ENCODE results near the gene SOCS2. TPM values are rescaled to one million over a fixed set of nuclear protein-coding genes. Genes with fewer than 3 reads are reported as not detected.

Gene SOCS2
- total RNA-seq, 2 experiments from 2014 or later: not detected

- H3K79me2 ChIP-seq (ENCODE audit: insufficient read depth, low read depth, low read length): no peaks in the 10 kb centered on the region
- H3K27ac ChIP-seq (ENCODE audit: low read depth, low read length, poor library complexity, severe bottlenecking): no peak overlapping the region
- peaks cover 11% of the 10 kb centered on the region for H3K4me1 ChIP-seq (ENCODE audit: insufficient read depth, low read length, poor library complexity, severe bottlenecking)
- CTCF ChIA-PET (ENCODE audit: unreplicated experiment): no interaction called here
- H4K20me1 ChIP-seq (ENCODE audit: insufficient read depth, low read length): no peaks in the 10 kb centered on the region
- H2AFZ ChIP-seq (ENCODE audit: low read length): no peak overlapping the region
- POLR2A ChIA-PET: interaction anchor here (0.7 kb wide), 1 partner anchor 1668 kb away, joined by 3 read pairs; no protein-coding TSS in a partner anchor
- TF ChIP-seq CTCF (conservative IDR thresholded peaks at IDR 0.05; ENCODE audit: low read length) (no peak), EZH2phosphoT487 (IDR thresholded peaks at IDR 0.05; ENCODE audit: borderline replicate concordance, low read depth, low read length) (no peak)
- no peaks in the 10 kb centered on the region for H3K9me3 ChIP-seq (ENCODE audit: low read length)
- no peaks in the 10 kb centered on the region for H3K36me3 ChIP-seq (ENCODE audit: insufficient read depth, low read length)
- intact Hi-C loops (cut with micrococcal nuclease; ENCODE audit: unreplicated experiment): no loop called here
- no TSS peak for BruUV-seq (replicated peaks)
- no peak for DNase-seq (ENCODE audit: low spot score)
- H3K4me3 ChIP-seq (ENCODE audit: low read depth, low read length, poor library complexity, severe bottlenecking): no peak overlapping the region
- no peaks in the 10 kb centered on the region for H3K9me2 ChIP-seq (ENCODE audit: insufficient read depth, low read length)
- no peak overlapping the region for H3K4me2 ChIP-seq (ENCODE audit: low read length)
These were observed 30.8 kb upstream of the SOCS2 start for GRCh38 chr12:93541578-93542225.

- Histone ChIP-seq H3K27ac (ENCODE audit: low read depth, low read length, poor library complexity, severe bottlenecking) (no peak overlapping the region), H4K20me1 (ENCODE audit: insufficient read depth, low read length) (no peaks in the 10 kb centered on the region), H3K9me3 (ENCODE audit: low read length) (no peaks in the 10 kb centered on the region), H3K79me2 (ENCODE audit: insufficient read depth, low read depth, low read length) (no peaks in the 10 kb centered on the region), H2AFZ (ENCODE audit: low read length) (no peak overlapping the region), H3K4me3 (ENCODE audit: low read depth, low read length, poor library complexity, severe bottlenecking) (no peak overlapping the region), H3K4me2 (ENCODE audit: low read length) (no peak overlapping the region), H3K36me3 (ENCODE audit: insufficient read depth, low read length) (no peaks in the 10 kb centered on the region), H3K9me2 (ENCODE audit: insufficient read depth, low read length) (no peaks in the 10 kb centered on the region), H3K4me1 (ENCODE audit: insufficient read depth, low read length, poor library complexity, severe bottlenecking) (no peaks in the 10 kb centered on the region)
- intact Hi-C loops (cut with micrococcal nuclease; ENCODE audit: unreplicated experiment): no loop called here
- DNase-seq (ENCODE audit: low spot score): no peak
- BruUV-seq (replicated peaks): no TSS peak
- ChIA-PET POLR2A (no interaction called here), CTCF (ENCODE audit: unreplicated experiment) (no interaction called here)
- TF ChIP-seq CTCF (conservative IDR thresholded peaks at IDR 0.05; ENCODE audit: low read length) (no peak), EZH2phosphoT487 (IDR thresholded peaks at IDR 0.05; ENCODE audit: borderline replicate concordance, low read depth, low read length) (no peak)
These were observed 24.7 kb upstream of the SOCS2 start for GRCh38 chr12:93547778-93548177.

DNA sequence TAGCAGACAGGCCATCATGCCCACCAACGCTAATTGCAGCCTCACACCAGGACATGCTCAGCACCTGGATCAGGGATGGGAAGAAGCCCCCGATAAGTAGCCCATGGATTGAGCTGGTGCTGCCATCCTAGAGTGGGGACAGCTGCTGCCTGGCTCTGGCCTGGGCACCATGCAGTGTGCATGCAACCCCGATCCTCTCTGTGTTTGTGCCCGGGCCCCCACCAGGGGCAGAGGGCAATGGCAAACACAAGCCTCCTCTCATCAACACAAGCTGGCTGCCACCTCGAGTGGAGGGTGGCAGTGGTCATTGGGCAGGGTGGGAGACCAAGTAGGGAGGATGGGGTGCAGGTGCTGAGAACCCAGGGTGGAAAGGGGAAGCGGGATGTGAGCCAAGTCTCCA, 23.3 kb upstream of the SOCS2 start:
- Histone ChIP-seq H4K20me1 (ENCODE audit: insufficient read depth, low read length) (no peaks in the 10 kb centered on the region), H2AFZ (ENCODE audit: low read length) (no peak overlapping the region), H3K9me2 (ENCODE audit: insufficient read depth, low read length) (no peaks in the 10 kb centered on the region), H3K36me3 (ENCODE audit: insufficient read depth, low read length) (no peaks in the 10 kb centered on the region), H3K79me2 (ENCODE audit: insufficient read depth, low read depth, low read length) (no peaks in the 10 kb centered on the region), H3K9me3 (ENCODE audit: low read length) (no peaks in the 10 kb centered on the region), H3K4me2 (ENCODE audit: low read length) (no peak overlapping the region), H3K4me1 (ENCODE audit: insufficient read depth, low read length, poor library complexity, severe bottlenecking) (no peaks in the 10 kb centered on the region), H3K4me3 (ENCODE audit: low read depth, low read length, poor library complexity, severe bottlenecking) (no peak overlapping the region), H3K27ac (ENCODE audit: low read depth, low read length, poor library complexity, severe bottlenecking) (no peak overlapping the region)
- DNase-seq (ENCODE audit: low spot score): no peak
- no TSS peak for BruUV-seq (replicated peaks)
- ChIA-PET CTCF (ENCODE audit: unreplicated experiment) (no interaction called here), POLR2A (no interaction called here)
- intact Hi-C loops (cut with micrococcal nuclease; ENCODE audit: unreplicated experiment): no loop called here
- TF ChIP-seq CTCF (conservative IDR thresholded peaks at IDR 0.05; ENCODE audit: low read length): no peak
- TF ChIP-seq EZH2phosphoT487 (IDR thresholded peaks at IDR 0.05; ENCODE audit: borderline replicate concordance, low read depth, low read length): no peak
